HG02798 (cell line): ENCODE measurements around the gene PLEKHF1.
"Not testable (repeated sequence)": the region's sequence is repeated elsewhere in the genome, so short reads cannot be mapped to it uniquely, and the experiment has no call there.

Experiments
- ATAC-seq: cut with Tn5 transposase; IDR thresholded peaks from one replicate; pipeline ENCODE4 v1.9.1; 2021; ENCODE audit warnings: mild to moderate bottlenecking; ENCODE audit not compliant: unreplicated experiment, poor library complexity

PLEKHF1 gene

DNA sequence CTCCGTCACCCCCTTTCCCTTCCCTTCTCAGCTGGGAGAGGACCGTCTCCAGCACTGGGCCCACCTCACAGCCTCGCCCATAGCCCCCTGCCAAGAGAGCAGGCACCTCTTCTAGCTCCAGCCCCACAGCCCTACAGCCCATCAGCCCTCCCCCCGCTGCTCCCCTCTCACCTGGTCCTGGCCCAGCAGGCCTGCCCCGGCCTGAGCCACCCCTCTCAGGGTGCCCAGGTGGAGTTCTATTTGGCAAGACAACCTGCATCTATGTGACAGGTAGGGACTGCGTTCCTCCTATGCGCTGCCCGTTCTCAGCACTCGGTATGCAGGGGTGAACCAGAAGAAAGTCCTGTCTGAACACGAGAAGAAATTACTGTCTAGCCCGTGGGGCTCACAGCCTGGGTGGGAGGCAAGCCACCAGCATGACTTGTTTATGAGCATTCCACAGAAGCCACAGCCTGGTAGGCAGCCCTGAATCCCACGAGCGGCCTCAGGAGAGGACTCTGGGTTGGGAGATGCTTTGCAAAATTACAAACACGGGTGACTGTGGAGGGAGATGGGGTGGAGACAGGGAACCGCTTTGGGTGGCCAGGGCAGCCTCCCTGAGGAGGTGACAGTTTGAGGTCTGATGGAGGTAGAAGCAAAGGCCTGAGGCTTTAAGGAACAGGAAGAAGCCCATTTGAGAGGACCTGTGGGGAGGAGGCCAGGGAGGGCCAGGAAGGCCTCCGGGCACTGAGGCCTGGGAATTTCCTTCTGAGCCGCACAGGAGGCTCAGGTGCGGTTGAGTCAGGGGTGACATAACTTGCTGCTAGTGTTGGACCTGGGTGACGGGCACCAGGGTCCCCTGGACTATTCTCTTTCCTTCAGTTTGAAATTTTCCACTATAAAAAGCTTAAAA is 1.2 kb upstream of the PLEKHF1 start:
- no peak for ATAC-seq

GRCh38 chr19:29664753-29665214 is 477 bp upstream of the PLEKHF1 start:
- no peak for ATAC-seq

GRCh38 chr19:29665826-29666577 is 741 bp downstream of the PLEKHF1 start:
- no peak for ATAC-seq

DNA sequence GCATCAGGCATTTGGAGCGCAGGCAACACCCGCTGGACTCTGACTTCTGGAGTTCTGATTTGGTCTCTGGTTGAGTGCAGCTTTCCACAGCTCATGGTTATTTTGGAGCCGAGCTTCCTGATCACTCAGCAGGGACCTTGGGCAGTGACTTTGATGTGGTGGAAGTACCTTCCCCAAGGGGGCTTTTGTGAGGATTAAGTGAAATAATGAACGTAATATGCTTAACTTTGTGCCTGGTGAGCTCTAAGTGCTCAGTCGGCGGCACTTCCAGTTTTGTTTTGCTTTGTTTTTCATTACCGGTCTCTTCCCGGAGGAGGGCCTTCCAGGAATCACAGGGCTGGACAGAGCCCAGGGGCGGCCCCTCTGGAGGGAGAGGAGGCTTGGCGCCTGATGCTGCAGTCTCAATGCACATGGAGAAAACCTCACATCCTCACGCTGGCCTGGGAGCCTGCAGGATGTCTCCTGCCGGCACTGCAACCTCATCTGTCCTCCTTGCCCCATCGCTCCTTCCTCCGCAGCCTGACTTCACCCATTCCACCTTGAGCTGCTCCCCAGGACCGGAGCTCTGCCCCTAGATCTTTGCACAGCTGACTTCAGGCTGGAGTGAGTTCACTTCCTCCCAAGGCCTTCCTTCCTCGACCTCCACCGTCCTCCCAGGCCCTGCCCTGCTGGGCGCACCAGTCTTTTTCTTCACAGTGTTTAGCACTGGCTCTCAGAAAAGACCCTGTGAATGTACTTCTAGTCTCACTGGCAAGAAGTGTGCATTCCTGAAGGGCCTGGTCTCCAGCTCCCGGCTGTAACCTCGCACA is 1.5 kb downstream of the PLEKHF1 start:
- ATAC-seq, result no peak

DNA sequence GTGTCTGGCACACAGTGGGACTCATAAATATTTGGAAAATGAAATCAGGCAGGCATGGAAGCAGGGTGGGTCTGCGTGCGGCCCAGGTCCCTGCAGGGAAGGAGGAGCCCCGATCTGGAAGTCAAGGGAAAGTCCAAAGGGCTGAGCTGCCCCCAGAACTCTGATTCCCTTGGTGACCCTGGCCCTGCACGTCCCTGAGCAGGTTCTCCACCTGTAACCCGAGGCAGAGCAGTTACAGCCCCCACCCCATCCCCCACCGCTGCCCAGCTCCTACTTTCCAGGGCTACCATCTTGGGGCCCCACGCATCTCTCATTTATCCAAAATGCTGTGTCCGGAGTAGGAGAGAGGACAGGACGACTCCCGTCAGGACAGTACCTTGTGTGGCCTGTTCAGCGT is 2.1 kb downstream of the PLEKHF1 start:
- ATAC-seq, result no peak

- no peak for ATAC-seq
Measured at GRCh38 chr19:29667901-29668341, 2.7 kb downstream of the PLEKHF1 start.

- no peak for ATAC-seq
Measured at GRCh38 chr19:29668746-29669609, 3.7 kb downstream of the PLEKHF1 start.

DNA sequence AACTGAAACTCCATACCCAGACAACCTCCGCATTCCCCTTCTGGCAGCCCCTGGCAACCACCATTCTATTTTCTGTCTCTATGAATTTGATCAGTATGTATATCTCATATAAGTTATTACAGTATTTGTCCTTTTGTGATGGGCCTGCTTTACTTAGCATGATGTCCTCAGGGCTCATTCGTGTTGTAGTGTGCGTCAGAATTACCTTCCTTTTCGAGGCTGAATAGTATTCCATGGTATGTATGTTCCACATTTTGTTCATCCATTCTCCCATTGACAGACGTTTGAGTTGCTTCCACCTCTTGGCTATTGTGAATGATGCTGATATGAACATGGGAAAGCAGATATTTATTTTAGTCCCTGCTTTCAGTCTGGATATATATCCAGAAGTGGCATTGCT is 5.0 kb downstream of the PLEKHF1 start:
- no peak for ATAC-seq

DNA sequence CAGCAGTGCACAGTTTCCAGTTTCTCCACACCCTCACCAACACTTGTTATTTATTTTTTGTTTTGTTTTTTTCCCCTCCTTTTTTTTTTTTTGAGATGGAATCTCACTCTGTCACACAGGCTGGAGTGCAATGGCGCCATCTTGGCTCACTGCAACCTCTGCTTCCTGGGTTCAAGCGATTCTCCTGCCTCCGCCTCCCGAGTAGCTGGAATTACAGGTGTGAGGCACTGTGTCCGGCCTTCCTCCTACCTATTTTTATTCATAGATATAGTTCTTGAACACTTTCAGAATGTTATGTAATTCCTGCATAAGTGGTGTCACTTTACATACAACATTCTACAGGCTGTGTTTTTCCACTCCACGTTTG is 5.7 kb downstream of the PLEKHF1 start:
- not testable (repeated sequence) for ATAC-seq

GRCh38 chr19:29671393-29672160 is 6.3 kb downstream of the PLEKHF1 start:
- peak; percentile 81 for ATAC-seq

DNA sequence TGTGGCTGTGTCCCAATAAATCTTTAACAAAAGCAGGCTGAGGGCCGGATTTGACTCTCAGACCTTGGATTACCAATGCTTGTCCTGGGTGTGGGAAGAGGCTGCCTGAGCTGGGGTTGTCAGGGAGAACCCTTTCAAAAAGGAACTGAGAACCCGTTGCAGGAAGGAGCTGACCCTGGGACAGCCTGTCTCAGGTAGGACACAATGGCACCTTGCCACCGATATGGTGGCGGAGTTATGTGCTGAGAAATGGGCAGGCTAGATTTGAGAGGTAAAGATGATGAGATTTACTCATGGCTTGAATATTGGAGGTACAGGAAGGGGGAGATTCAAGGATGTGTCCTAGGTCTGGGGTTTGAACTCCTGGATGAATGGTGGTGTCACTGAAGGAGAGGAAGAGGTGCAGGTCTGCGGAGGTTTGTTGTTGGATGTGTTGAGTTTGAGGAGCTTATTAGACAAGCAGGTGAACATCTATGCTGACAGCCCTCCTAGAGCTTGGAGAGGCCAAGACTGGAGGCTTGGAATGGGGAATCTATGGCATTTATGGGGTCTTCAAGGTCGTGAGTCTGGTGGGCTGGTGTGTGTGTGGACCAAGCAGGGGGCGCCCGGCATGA is 7.2 kb downstream of the PLEKHF1 start:
- no peak for ATAC-seq

DNA sequence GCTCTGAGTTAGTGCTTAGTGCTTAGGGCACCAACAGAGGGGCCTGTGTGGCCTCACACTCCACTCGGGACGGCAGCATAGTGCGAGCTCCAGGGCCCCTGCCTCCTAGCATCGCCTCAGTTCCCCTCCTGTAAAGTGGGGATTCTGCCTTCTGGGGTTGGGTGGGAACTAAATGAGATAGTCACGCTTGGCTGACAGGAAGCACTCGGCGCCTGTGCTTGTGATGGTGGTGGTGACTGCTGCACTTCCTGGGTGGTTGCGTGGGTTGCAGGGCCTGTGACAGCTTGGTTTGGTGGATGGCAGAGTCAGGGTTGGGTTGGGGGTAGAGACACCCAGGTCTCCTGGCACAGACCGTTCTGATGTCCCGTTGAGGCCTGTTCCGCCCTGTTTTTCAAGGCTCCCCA is 7.7 kb downstream of the PLEKHF1 start:
- ATAC-seq, result peak; percentile 44

DNA sequence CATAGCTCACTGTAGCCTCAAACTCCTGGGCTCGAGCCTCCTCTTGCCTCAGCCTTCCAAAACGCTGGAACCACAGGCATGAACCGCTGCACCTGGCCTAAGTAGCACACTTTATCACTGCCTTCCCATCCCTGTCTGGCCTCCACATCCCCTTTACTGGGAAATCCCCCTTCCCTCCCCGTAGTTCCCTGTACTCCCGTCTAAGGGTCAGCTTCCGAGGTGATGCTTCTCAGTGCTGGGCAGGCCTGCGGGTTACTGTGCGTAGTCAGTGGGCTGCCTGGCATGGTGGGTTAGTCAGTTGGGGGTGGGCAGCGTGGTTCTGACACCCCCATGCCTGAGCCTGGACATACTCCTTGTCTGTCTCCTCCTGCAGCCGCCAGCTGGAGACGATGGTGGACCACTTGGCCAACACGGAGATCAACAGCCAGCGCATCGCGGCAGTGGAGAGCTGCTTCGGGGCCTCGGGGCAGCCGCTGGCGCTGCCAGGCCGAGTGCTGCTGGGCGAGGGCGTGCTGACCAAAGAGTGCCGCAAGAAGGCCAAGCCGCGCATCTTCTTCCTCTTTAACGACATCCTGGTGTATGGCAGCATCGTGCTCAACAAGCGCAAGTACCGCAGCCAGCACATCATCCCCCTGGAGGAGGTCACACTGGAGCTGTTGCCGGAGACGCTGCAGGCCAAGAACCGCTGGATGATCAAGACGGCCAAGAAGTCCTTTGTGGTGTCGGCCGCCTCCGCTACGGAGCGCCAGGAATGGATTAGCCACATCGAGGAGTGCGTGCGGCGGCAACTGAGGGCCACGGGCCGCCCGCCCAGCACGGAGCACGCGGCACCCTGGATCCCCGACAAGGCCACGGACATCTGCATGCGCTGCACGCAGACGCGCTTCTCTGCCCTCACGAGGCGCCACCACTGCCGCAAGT is 8.4 kb downstream of the PLEKHF1 start:
- ATAC-seq, result no peak

DNA sequence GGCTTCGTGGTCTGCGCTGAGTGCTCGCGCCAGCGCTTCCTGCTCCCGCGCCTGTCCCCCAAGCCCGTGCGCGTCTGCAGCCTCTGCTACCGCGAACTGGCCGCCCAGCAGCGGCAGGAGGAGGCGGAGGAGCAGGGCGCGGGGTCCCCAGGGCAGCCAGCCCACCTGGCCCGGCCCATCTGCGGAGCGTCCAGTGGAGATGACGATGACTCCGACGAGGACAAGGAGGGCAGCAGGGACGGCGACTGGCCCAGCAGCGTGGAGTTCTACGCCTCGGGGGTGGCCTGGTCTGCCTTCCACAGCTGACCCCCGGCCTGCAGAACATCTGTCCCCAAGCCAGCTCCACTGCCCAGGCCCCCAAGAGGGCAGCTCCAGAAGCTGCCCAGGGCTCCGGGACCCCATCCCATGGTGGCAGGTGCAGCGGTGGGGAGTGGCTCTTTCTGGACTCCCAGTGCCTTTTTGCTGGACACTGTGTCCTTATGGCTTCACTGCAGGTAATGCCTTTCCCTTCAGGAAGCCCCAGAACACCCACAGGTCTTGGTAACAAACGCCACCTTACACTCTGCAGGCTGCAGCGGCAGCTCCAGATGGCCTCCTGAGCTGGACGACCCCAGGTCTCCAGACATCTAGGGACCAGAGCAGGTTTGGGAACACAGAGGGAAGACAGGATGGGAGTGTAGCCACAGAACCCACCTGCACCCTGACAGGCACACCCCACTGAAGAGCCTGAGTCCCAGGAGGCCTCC is 9.3 kb downstream of the PLEKHF1 start:
- no peak for ATAC-seq

DNA sequence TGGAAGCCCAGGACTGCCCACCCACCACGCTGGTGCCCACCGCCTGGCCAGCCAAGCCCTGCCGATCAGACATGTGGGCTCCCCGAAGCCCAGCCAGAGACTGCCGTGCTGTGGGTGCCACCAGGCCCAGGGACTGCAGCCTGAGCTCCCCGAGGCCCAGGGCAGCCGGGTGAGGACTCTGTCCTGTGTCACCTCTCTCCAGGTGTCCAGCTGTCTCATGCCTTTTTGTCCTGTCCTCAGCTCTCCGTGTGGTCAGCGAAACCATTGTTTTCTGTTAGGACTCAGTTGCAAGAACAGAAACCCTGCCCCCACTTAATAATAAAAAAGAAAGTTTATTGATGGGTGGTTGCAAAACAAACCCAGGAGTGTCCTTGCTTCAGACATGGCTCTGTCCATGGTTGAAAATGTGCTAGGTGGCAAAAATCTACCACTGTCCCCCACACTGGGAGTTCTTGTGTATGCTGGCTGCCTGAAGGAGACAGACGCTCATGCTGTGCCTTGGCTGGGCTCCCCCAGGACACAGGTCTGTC is 9.9 kb downstream of the PLEKHF1 start:
- no peak for ATAC-seq

GRCh38 chr19:29675650-29676186 is 10.5 kb downstream of the PLEKHF1 start:
- no peak for ATAC-seq
